Mesothelial cell of epicardium (in vitro differentiated cells): ENCODE results near the gene MCU. TPM values are rescaled to one million over a fixed set of nuclear protein-coding genes. Genes with fewer than 3 reads are reported as not detected.
"Not testable (repeated sequence)": the region's sequence is repeated elsewhere in the genome, so short reads cannot be mapped to it uniquely, and the experiment has no call there.

ENCODE experiments used
- DNase-seq, 2 experiments: peaks; one replicate each; pipeline ENCODE4 v3.0.0; 2021; ENCODE audit warnings: low spot score in 2 of 2; ENCODE audit not compliant: unreplicated experiment in 2 of 2
- H3K27ac Mint-ChIP-seq: 2 replicates; pipeline ENCODE4 v1.8.0; 2021; ENCODE audit warnings: mixed read lengths
- H3K27me3 Mint-ChIP-seq: 2 replicates; pipeline ENCODE4 v1.8.0; 2021; ENCODE audit warnings: low read depth, mixed read lengths
- H3K36me3 Mint-ChIP-seq: 2 replicates; pipeline ENCODE4 v1.8.0; 2021; ENCODE audit warnings: mixed read lengths
- H3K4me1 Mint-ChIP-seq: 2 replicates; pipeline ENCODE4 v1.8.0; 2021; ENCODE audit warnings: mixed read lengths
- H3K4me3 Mint-ChIP-seq: 2 replicates; pipeline ENCODE4 v1.8.0; 2021; ENCODE audit warnings: mild to moderate bottlenecking, moderate library complexity, mixed read lengths
- H3K9me3 Mint-ChIP-seq: 2 replicates; pipeline ENCODE4 v1.8.0; 2021; ENCODE audit warnings: mixed read lengths
- total RNA-seq: library from RNA; stranded (reverse); gene quantifications from 3 replicates; pipeline ENCODE4 v1.2.1, GENCODE V29; 2021
- TF ChIP-seq, protein P1 (sequence below): fragments of 200-600 bp; sonication (generic); IDR thresholded peaks from one replicate; pipeline ENCODE4 v1.5.0; 2021; ENCODE audit warnings: antibody characterized with exemption; ENCODE audit not compliant: unreplicated experiment

The MCU gene
- total RNA-seq, 1 donor from 2014 or later = 44.6 TPM

DNA sequence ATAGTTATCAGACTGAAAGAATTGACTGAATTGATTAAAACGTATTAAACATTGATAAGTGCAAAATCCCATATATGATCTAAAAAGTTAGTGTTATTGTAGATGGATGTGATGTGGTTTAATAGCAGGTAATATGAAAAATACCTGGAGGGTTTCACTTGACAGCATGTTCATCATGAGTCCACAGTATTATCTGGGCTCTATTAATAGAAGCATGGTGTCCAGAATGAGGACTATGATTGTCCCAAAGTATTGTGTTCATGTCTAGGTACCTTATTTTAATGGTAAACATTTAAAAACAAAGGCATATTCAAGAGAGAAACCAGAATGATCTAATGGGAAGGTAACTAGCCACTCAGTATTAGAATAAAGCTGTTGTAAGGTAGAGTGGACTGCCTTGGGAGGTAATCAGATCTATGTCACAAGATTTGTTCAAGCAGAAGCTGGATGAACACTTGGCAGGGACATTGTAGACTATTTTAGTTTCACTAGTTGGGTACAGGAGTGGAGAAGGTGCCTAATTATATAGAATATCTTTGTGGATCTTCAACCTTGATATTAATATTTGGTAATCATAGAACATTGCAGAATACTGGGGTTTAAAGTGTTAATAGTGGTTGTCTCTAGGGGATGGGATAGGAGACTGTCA, 43.5 kb downstream of the MCU start:
- Mint-ChIP-seq H3K4me3 (no peak overlapping the region), H3K27me3 (no peaks in the 10 kb centered on the region)

DNA sequence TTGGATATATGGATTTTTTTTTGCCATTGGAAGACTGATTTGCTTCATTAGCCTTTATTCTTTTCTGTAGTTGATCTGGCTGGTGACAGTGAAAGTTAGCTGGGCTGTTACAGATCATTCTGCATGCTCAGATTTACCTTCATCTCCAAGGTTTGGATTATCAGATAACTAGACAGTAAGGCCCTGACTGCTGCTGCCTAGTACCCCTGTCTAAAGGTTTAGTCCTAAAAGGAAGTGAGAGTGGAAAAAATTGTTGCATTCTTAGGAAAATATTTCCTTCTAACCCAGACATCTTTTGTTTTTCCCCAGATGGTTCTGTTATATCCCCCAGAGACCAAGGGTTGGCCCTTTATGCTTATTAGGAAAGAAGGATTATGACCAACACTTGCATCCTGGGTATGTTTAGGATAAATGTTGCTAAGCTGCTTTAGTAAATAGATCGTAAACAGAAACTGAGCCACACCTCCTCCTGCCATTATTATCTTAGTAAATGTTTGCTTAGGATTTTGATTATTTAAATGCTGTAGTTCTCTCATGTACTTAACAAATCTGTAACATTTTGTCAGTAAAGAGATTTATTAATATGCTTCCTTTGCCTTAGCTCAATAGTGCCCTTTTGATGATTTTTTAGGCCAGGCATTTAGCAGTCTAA, 44.4 kb downstream of the MCU start:
- Mint-ChIP-seq H3K27me3 (no peaks in the 10 kb centered on the region), H3K27ac (peak overlapping the region; percentile 91)

More for the DNA sequence above, 43.5 kb downstream of the MCU start:
- peak overlapping the region; percentile 72 for H3K27ac Mint-ChIP-seq
- peaks cover 4% of the 10 kb centered on the region for H3K36me3 Mint-ChIP-seq
- TF ChIP-seq, protein P1, sequence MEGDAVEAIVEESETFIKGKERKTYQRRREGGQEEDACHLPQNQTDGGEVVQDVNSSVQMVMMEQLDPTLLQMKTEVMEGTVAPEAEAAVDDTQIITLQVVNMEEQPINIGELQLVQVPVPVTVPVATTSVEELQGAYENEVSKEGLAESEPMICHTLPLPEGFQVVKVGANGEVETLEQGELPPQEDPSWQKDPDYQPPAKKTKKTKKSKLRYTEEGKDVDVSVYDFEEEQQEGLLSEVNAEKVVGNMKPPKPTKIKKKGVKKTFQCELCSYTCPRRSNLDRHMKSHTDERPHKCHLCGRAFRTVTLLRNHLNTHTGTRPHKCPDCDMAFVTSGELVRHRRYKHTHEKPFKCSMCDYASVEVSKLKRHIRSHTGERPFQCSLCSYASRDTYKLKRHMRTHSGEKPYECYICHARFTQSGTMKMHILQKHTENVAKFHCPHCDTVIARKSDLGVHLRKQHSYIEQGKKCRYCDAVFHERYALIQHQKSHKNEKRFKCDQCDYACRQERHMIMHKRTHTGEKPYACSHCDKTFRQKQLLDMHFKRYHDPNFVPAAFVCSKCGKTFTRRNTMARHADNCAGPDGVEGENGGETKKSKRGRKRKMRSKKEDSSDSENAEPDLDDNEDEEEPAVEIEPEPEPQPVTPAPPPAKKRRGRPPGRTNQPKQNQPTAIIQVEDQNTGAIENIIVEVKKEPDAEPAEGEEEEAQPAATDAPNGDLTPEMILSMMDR = no peak
- peaks cover 22% of the 10 kb centered on the region for H3K4me1 Mint-ChIP-seq
- no peak for DNase-seq
- no peaks in the 10 kb centered on the region for H3K9me3 Mint-ChIP-seq

DNA sequence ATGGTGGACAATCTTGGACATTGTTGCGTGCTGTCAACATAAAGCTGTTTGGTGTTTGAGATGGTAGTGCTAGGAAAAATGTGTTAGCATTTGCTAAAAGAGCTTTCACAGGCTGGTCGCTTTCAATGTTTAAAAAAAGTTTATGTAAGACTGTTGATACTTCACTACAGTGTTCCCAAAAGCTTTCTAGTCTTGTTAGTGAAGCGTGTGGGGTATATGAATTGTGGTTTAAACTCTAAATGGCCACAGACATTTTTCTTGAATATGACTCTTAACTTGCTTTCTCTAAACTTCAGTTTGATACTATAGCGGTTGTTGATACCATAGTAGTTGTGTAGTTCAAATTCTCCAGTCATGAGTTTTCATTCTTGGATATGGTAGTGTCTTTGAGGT, 44.9 kb downstream of the MCU start:
- peaks cover 22% of the 10 kb centered on the region for H3K4me1 Mint-ChIP-seq
- H3K4me3 Mint-ChIP-seq = no peak overlapping the region
- TF ChIP-seq, protein P1 = no peak
- no peaks in the 10 kb centered on the region for H3K9me3 Mint-ChIP-seq
- H3K27ac Mint-ChIP-seq = peak overlapping the region; percentile 80
- H3K36me3 Mint-ChIP-seq = peaks cover 2% of the 10 kb centered on the region
- DNase-seq = no peak
- no peaks in the 10 kb centered on the region for H3K27me3 Mint-ChIP-seq

More for the DNA sequence above, 44.4 kb downstream of the MCU start:
- Mint-ChIP-seq H3K4me1 (peaks cover 22% of the 10 kb centered on the region), H3K9me3 (no peaks in the 10 kb centered on the region), H3K36me3 (peaks cover 6% of the 10 kb centered on the region), H3K4me3 (no peak overlapping the region)
- no peak for DNase-seq
- TF ChIP-seq, protein P1 = no peak

DNA sequence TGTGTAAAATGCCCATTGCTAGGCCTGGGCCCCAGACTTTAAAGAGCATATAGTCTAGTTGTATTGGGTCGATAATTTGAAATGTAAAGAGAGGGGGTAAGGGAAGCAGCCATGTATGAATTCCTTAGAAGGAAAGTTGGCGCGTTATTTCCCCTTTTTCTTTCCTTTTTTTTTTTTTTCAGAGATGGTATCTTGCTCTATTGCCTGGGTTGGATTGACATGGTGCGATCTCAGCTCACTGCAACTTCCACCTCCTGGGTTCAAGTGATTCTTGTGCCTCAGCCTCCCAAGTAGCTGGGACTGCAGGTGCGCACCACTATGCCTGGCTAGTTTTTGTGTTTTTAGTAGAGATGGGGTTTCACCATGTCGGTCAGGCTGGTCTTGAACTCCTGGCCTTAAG, 45.4 kb downstream of the MCU start:
- Mint-ChIP-seq H3K27ac (peak overlapping the region; percentile 80), H3K4me1 (peaks cover 22% of the 10 kb centered on the region)
- not testable (repeated sequence) for DNase-seq, H3K9me3 Mint-ChIP-seq, H3K36me3 Mint-ChIP-seq, H3K4me3 Mint-ChIP-seq, H3K27me3 Mint-ChIP-seq

DNA sequence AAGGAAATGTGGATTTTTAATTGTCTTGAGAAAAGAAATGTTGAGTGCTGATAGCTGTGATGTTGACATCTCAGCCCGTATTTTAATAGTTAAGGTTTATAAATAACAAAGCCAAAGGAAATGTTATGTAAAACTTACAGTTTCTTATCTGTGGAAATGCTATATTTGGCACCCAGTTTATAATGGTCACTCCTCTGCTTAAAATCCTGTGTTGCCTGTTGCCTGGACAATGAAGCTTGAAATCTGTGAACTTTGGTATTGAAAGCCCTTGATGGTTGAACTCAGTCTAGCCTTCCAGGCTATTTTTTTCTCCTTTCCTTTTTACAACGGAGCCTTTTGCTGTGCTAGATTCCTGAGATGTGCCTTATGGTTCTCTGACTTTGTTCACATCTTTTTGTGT, 46.5 kb downstream of the MCU start:
- DNase-seq = no peak
- Mint-ChIP-seq H3K9me3 (no peaks in the 10 kb centered on the region), H3K27me3 (no peaks in the 10 kb centered on the region), H3K4me1 (peaks cover 22% of the 10 kb centered on the region), H3K36me3 (peaks cover 2% of the 10 kb centered on the region), H3K27ac (peak overlapping the region; percentile 25), H3K4me3 (no peak overlapping the region)
- TF ChIP-seq, protein P1 = no peak

DNA sequence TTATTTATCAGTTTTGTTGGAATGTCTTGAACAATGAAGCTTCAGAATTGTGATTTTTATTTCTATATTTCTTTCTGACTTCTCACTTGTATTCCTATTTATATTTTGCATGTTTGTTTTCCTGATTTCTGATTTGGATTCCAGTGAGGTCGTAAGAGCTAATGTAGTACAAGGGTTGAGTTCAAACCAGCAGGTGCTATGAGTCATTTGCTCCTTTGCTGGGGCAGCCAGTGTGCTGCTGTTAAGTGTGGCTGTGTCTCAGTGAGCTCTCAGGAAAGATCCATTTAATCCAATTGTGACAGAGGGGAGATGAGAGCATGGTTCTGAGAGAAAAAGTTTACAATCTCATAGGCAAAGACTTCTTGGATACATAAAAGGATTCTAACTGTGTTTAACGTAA, 48.6 kb downstream of the MCU start:
- Mint-ChIP-seq H3K9me3 (no peaks in the 10 kb centered on the region), H3K4me3 (no peak overlapping the region), H3K27me3 (no peaks in the 10 kb centered on the region), H3K4me1 (peaks cover 30% of the 10 kb centered on the region), H3K36me3 (peaks cover 2% of the 10 kb centered on the region), H3K27ac (no peak overlapping the region)
- DNase-seq = no peak
- TF ChIP-seq, protein P1 = no peak
